ENCODE measurements around the gene OSBPL2. TPM values are rescaled to one million over a fixed set of nuclear protein-coding genes. Genes with fewer than 3 reads are reported as not detected.

OSBPL2 gene
- total RNA-seq, 4 donors from 2014 or later = 24.3 to 35.9 (median 26.3) TPM

- DNase-seq (ENCODE audit: low spot score) (no peak), ATAC-seq (ENCODE audit: low FRiP score) (no peak)
- TF ChIP-seq CTCF (IDR thresholded peaks at IDR 0.05) = no peak
Measured at GRCh38 chr20:62315773-62316172, 77.5 kb downstream of the OSBPL2 start.

- no peak for TF ChIP-seq CTCF (IDR thresholded peaks at IDR 0.05)
- no peak for DNase-seq (ENCODE audit: low spot score)
- no peak for ATAC-seq (ENCODE audit: low FRiP score)
Measured at GRCh38 chr20:62316331-62317166, 78.2 kb downstream of the OSBPL2 start.

- ATAC-seq (ENCODE audit: low FRiP score) (no peak), DNase-seq (ENCODE audit: low spot score) (no peak)
- no peak for TF ChIP-seq CTCF (IDR thresholded peaks at IDR 0.05)
Measured at GRCh38 chr20:62317167-62317655, 78.9 kb downstream of the OSBPL2 start.

GRCh38 chr20:62318400-62319345 is 80.4 kb downstream of the OSBPL2 start:
- no peak for TF ChIP-seq CTCF (IDR thresholded peaks at IDR 0.05)
- no peak for ATAC-seq (ENCODE audit: low FRiP score)

GRCh38 chr20:62319346-62319909 is 81.1 kb downstream of the OSBPL2 start:
- no peak for TF ChIP-seq CTCF (IDR thresholded peaks at IDR 0.05)
- no peak for DNase-seq (ENCODE audit: low spot score)

More at GRCh38 chr20:62318400-62319345, 80.4 kb downstream of the OSBPL2 start:
- DNase-seq (ENCODE audit: low spot score) = no peak

GRCh38 chr20:62320581-62321354 is 82.4 kb downstream of the OSBPL2 start:
- DNase-seq (ENCODE audit: low spot score) (no peak), ATAC-seq (ENCODE audit: low FRiP score) (no peak)
- no peak for TF ChIP-seq CTCF (IDR thresholded peaks at IDR 0.05)

More at GRCh38 chr20:62319346-62319909, 81.1 kb downstream of the OSBPL2 start:
- ATAC-seq (ENCODE audit: low FRiP score) = no peak

Data from omental fat pad (tissue), 4 donors.